A549 (cell line): ENCODE data around the gene TNFAIP8. TPM values are rescaled to one million over a fixed set of nuclear protein-coding genes. Genes with fewer than 3 reads are reported as not detected.
A peak's percentile ranks its signal among the peaks of the same experiment; 100 is the strongest.

Experiments used
- ATAC-seq, 2 experiments: fragments of 200-7000 bp in 1 of 2; fragments of >200 bp in 1 of 2; cut with Nextera tagmentation in 1 of 2; cut with Tn5 transposase in 1 of 2; 3 replicates each; pipeline versions ENCODE4 v1.8.0 to v1.9.1; 2018 to 2020; ENCODE audit warnings: mild to moderate bottlenecking in 1 of 2, moderate library complexity in 1 of 2
- CTCF ChIA-PET: fragments of 300-600 bp; sonication (Branson Sonifier 250); formaldehyde crosslinking; extraction: SDS; loops from one replicate; lab custom pipeline; 2021; ENCODE audit warnings: antibody characterized with exemption, inconsistent platforms; lab: Yijun Ruan, JAX
- POLR2A ChIA-PET: fragments of 350-600 bp; formaldehyde crosslinking; extraction: SDS; loops from one replicate; lab custom pipeline; 2021; ENCODE audit warnings: antibody characterized with exemption, inconsistent platforms; lab: Yijun Ruan, JAX
- DNase-seq, 2 experiments: peaks; one replicate each; pipeline versions ENCODE4 v3.0.0 to v3.0.0-alpha.2; 2011 to 2016; ENCODE audit warnings: low read depth in 1 of 2, low spot score in 1 of 2
- FAIRE-seq: peaks from 2 replicates; lab custom pipeline; 2011; peaks lifted over from hg19 to GRCh38; lab: Jason Lieb, UNC
- H3K27ac ChIP-seq, 2 experiments: fragments of >200 bp; sonication (Bioruptor Twin); formaldehyde crosslinking; 3 replicates each; pipeline ENCODE4 v1.5.1; 2016 to 2017
- H3K4me1 ChIP-seq: fragments of >200 bp; sonication (Bioruptor Twin); formaldehyde crosslinking; 3 replicates; pipeline ENCODE4 v1.6.1; 2016
- H3K4me2 ChIP-seq: fragments of >200 bp; sonication (Bioruptor Twin); formaldehyde crosslinking; 3 replicates; pipeline ENCODE4 v1.6.1; 2016
- H3K4me3 ChIP-seq: fragments of >200 bp; sonication (Bioruptor Twin); formaldehyde crosslinking; 3 replicates; pipeline ENCODE4 v1.5.1; 2016
- H3K9me3 ChIP-seq: fragments of >200 bp; sonication (Bioruptor Twin); formaldehyde crosslinking; 3 replicates; pipeline ENCODE4 v1.6.1; 2016
- CBX2 ChIP-seq: fragments of 200-600 bp; sonication (generic); IDR thresholded peaks from 2 replicates; pipeline ENCODE4 v1.6.1; 2016; ENCODE audit warnings: low read depth, mild to moderate bottlenecking, borderline replicate concordance
- CBX8 ChIP-seq: fragments of 200-600 bp; sonication (generic); IDR thresholded peaks from 2 replicates; pipeline ENCODE4 v1.6.1; 2016
- CHD4 ChIP-seq: fragments of 200-600 bp; sonication (generic); IDR thresholded peaks from 2 replicates; pipeline ENCODE4 v1.6.1; 2016; ENCODE audit warnings: antibody characterized with exemption, mild to moderate bottlenecking, borderline replicate concordance
- EHF ChIP-seq: fragments of 250-450 bp; sonication (Bioruptor Pico); IDR thresholded peaks from 2 replicates; pipeline ENCODE4 v1.5.0; 2020; ENCODE audit warnings: mild to moderate bottlenecking
- EHMT2 ChIP-seq: fragments of 200-600 bp; sonication (generic); IDR thresholded peaks from 2 replicates; pipeline ENCODE4 v1.6.1; 2016; ENCODE audit warnings: antibody characterized with exemption, low read depth, mild to moderate bottlenecking, moderate library complexity
- FOSB ChIP-seq: fragments of 250-450 bp; sonication (Bioruptor Pico); IDR thresholded peaks from 2 replicates; pipeline ENCODE4 v1.5.0; 2020; ENCODE audit warnings: mild to moderate bottlenecking, moderate library complexity
- FOXS1 ChIP-seq: fragments of 250-450 bp; sonication (Bioruptor Pico); IDR thresholded peaks from 2 replicates; pipeline ENCODE4 v1.5.0; 2020; ENCODE audit warnings: mild to moderate bottlenecking, moderate library complexity
- HDAC2 ChIP-seq: fragments of 200-600 bp; sonication (generic); IDR thresholded peaks from 2 replicates; pipeline ENCODE4 v1.6.1; 2016
- HEYL ChIP-seq: fragments of 250-450 bp; sonication (Bioruptor Pico); IDR thresholded peaks from 2 replicates; pipeline ENCODE4 v1.8.0; 2021; ENCODE audit warnings: mild to moderate bottlenecking, moderate library complexity
- HOXB13 ChIP-seq: fragments of 250-450 bp; sonication (Bioruptor Pico); IDR thresholded peaks from 2 replicates; pipeline ENCODE4 v1.5.0; 2020; ENCODE audit warnings: low read depth, mild to moderate bottlenecking, moderate library complexity
- KDM1A ChIP-seq: fragments of 200-600 bp; sonication (generic); IDR thresholded peaks from 2 replicates; pipeline ENCODE4 v1.6.1; 2016; ENCODE audit warnings: low read depth, mild to moderate bottlenecking
- KDM5A ChIP-seq: fragments of 200-600 bp; sonication (generic); IDR thresholded peaks from 2 replicates; pipeline ENCODE4 v1.6.1; 2016; ENCODE audit warnings: antibody characterized with exemption, mild to moderate bottlenecking
- MAFK ChIP-seq: fragments of 450-650 bp; IDR thresholded peaks from 2 replicates; pipeline ENCODE4 v1.6.1; 2014; ENCODE audit not compliant: partially characterized antibody
- NFE2L2 ChIP-seq: fragments of 150-350 bp; conservative IDR thresholded peaks from 2 replicates; pipeline ENCODE4 v1.6.1; 2014; ENCODE audit warnings: low read length
- PHF8 ChIP-seq: fragments of 200-600 bp; sonication (generic); IDR thresholded peaks from 2 replicates; pipeline ENCODE4 v1.6.1; 2016; ENCODE audit warnings: low read depth, mild to moderate bottlenecking, antibody characterized with exemption, moderate library complexity, borderline replicate concordance
- POLR2AphosphoS2 ChIP-seq: conservative IDR thresholded peaks from 2 replicates; pipeline ENCODE4 v1.6.1; 2012; ENCODE audit warnings: low read length, improper control_type of control experiment, inconsistent platforms
- RAD21 ChIP-seq, 2 experiments: fragments of >200 bp in 1 of 2; sonication (Bioruptor Twin) in 1 of 2; formaldehyde crosslinking in 1 of 2; IDR thresholded peaks in 1 of 2; conservative IDR thresholded peaks in 1 of 2; 2 replicates in 1 of 2; 3 replicates in 1 of 2; pipeline ENCODE4 v1.6.1; 2012 to 2018; ENCODE audit warnings: inconsistent platforms in 1 of 2
- RARB ChIP-seq: fragments of 250-450 bp; sonication (Bioruptor Pico); IDR thresholded peaks from 2 replicates; pipeline ENCODE4 v1.8.0; 2021; ENCODE audit warnings: mild to moderate bottlenecking, moderate library complexity
- RNF2 ChIP-seq: fragments of 200-600 bp; sonication (generic); IDR thresholded peaks from 2 replicates; pipeline ENCODE4 v1.6.1; 2016; ENCODE audit warnings: low read depth, mild to moderate bottlenecking, antibody characterized with exemption, moderate library complexity, borderline replicate concordance
- SMC3 ChIP-seq: fragments of >200 bp; sonication (Bioruptor Twin); formaldehyde crosslinking; IDR thresholded peaks from 3 replicates; pipeline ENCODE4 v1.6.1; 2018; ENCODE audit warnings: inconsistent platforms
- TFCP2L1 ChIP-seq: fragments of 250-450 bp; sonication (Bioruptor Pico); IDR thresholded peaks from 2 replicates; pipeline ENCODE4 v1.5.0; 2021; ENCODE audit warnings: mild to moderate bottlenecking
- TP53 ChIP-seq: fragments of 250-450 bp; sonication (Bioruptor Pico); IDR thresholded peaks from 2 replicates; pipeline ENCODE4 v1.5.0; 2021; ENCODE audit warnings: mild to moderate bottlenecking, moderate library complexity
- ZFP36 ChIP-seq: fragments of 450-650 bp; IDR thresholded peaks from 2 replicates; pipeline ENCODE4 v1.6.1; 2014; ENCODE audit warnings: borderline replicate concordance; ENCODE audit not compliant: partially characterized antibody
- ZNF302 ChIP-seq: fragments of 250-450 bp; sonication (Bioruptor Pico); IDR thresholded peaks from 2 replicates; pipeline ENCODE4 v1.9.0; 2021; ENCODE audit warnings: inconsistent platforms, mild to moderate bottlenecking, moderate library complexity
- WGBS: methylation state at CpG from one replicate; pipeline ENCODE4 v1.1.6; 2017; ENCODE audit errors: missing lambda C conversion rate; 5-methylcytosine and 5-hydroxymethylcytosine counted together
- polyA plus RNA-seq, 4 experiments: library from polyadenylated mRNA; depleted of rRNA in 3 of 4; stranded (reverse); fragments of >200 nt; fragmentation: RNase III in 1 of 4; extraction: RNeasy Plus Mini Kit Qiagen cat#74134 plus additional on column Dnase treatment in 1 of 4; gene quantifications; 2 replicates in 3 of 4; 3 replicates in 1 of 4; pipeline ENCODE4 v1.2.3, GENCODE V29; 2011 to 2017
- TF ChIP-seq, protein P1 (sequence below): fragments of >200 bp; sonication (Bioruptor Twin); formaldehyde crosslinking; IDR thresholded peaks from 2 replicates; pipeline ENCODE4 v1.6.1; 2016
- TF ChIP-seq, protein P2 (sequence below): fragments of 450-650 bp; IDR thresholded peaks from 2 replicates; pipeline ENCODE4 v1.6.1; 2014; ENCODE audit warnings: antibody characterized with exemption
- TF ChIP-seq, protein P3 (sequence below): fragments of >200 bp; sonication (Bioruptor Twin); formaldehyde crosslinking; IDR thresholded peaks from 3 replicates; pipeline ENCODE4 v1.5.1; 2016

The TNFAIP8 gene
- polyA plus RNA-seq, 2 of the 4 experiments (the other 2 are of a cell fraction), result 34.9 to 35.7 TPM

- no peak overlapping the region for H3K4me2 ChIP-seq
- peak overlapping the region in 1 of 2 experiments; percentile 50; a peak in 2 of 6 replicates for H3K27ac ChIP-seq
- TF ChIP-seq EHMT2, result no peak
- TF ChIP-seq, protein P1, sequence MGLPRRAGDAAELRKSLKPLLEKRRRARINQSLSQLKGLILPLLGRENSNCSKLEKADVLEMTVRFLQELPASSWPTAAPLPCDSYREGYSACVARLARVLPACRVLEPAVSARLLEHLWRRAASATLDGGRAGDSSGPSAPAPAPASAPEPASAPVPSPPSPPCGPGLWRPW, result no peak
- TF ChIP-seq, all 56 proteins: peak for 0
- H3K4me3 ChIP-seq, result no peak overlapping the region
- WGBS, result 84% methylated on average over 1 of the region's 1 CpG
- peaks cover 40% of the 10 kb centered on the region for H3K4me1 ChIP-seq
- FAIRE-seq, result no peak
- no peaks in the 10 kb centered on the region for H3K9me3 ChIP-seq
- ATAC-seq, result no peak
- ChIA-PET CTCF (interaction anchor here (0.8 to 4.7 kb wide), 4 partner anchors 9 to 99 kb away, joined by 3 to 28 read pairs (median 6); no protein-coding TSS in a partner anchor), POLR2A (no interaction called here)
- DNase-seq, result no peak
These were observed 42.6 kb upstream of the TNFAIP8 start for GRCh38 chr5:119313197-119313596.

- peak overlapping the region in 1 of 2 experiments; percentile 20; a peak in 2 of 6 replicates for H3K27ac ChIP-seq
- DNase-seq (no peak), FAIRE-seq (no peak), ATAC-seq (peak in 1 of 2 experiments; percentile 13; a peak in 1 of 6 replicates)
- no peak overlapping the region for H3K4me3 ChIP-seq
- H3K9me3 ChIP-seq, result no peaks in the 10 kb centered on the region
- TF ChIP-seq CBX2 (no peak), CBX8 (no peak), HDAC2 (no peak), RARB (CRISPR knock-in tag) (no peak), RAD21 (conservative IDR thresholded peaks at IDR 0.05 in 1 of 2, IDR thresholded peaks at IDR 0.05 in 1 of 2) (no peak), MAFK (no peak), ZNF302 (no peak), EHF (CRISPR knock-in tag) (no peak), NFE2L2 (no peak), HEYL (no peak), HOXB13 (no peak), TFCP2L1 (CRISPR knock-in tag) (no peak), TP53 (no peak), RNF2 (no peak), KDM1A (no peak)
- TF ChIP-seq, protein P2, sequence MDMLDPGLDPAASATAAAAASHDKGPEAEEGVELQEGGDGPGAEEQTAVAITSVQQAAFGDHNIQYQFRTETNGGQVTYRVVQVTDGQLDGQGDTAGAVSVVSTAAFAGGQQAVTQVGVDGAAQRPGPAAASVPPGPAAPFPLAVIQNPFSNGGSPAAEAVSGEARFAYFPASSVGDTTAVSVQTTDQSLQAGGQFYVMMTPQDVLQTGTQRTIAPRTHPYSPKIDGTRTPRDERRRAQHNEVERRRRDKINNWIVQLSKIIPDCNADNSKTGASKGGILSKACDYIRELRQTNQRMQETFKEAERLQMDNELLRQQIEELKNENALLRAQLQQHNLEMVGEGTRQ, result no peak
- no peak overlapping the region for H3K4me2 ChIP-seq
- peaks cover 33% of the 10 kb centered on the region for H3K4me1 ChIP-seq
- ChIA-PET POLR2A (no interaction called here), CTCF (interaction anchor here (0.8 to 4.7 kb wide), 5 partner anchors 10 to 99 kb away, joined by 3 to 28 read pairs (median 8); no protein-coding TSS in a partner anchor)
- 67% methylated on average over 5 of the region's 5 CpGs for WGBS
These were observed 41.9 kb upstream of the TNFAIP8 start for GRCh38 chr5:119313658-119314605.

DNA sequence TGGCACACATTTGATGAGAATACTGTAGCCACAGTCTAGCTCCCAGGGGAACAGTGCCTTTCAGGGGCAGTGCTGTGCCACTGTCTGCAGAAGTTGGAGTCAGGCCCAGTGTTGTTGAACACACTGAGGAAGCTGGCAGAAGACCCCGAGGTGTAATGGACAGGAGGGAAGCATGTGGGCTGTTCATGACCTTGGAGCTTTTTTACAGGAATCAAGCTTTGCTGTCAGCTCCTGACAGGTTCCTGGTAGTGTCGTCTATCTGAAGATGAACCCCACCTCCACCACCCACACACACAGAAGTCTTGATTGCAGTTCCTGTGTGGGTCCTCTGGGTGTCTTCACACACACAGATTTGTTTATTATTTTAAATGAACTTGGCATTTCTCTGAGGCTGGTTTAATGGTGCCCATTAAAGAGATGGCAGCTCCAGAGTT, 40.3 kb upstream of the TNFAIP8 start:
- DNase-seq, result peak; percentile 67 to 70
- no peak for FAIRE-seq
- peak; percentile 91 to 94 for ATAC-seq
- peak overlapping the region; percentile 33; the same call in 2 of the 3 replicates for H3K4me2 ChIP-seq
- no peaks in the 10 kb centered on the region for H3K9me3 ChIP-seq
- CTCF ChIA-PET, result interaction anchor here (0.6 to 4.7 kb wide), 16 partner anchors 8 to 327 kb away, joined by 3 to 28 read pairs (median 5); partner anchors contain the start of genes DMXL1 and DTWD2
- peak overlapping the region; percentile 32 to 77; a peak in 4 of 6 replicates for H3K27ac ChIP-seq
- WGBS, result 12% methylated on average over 2 of the region's 2 CpGs
- peaks cover 32% of the 10 kb centered on the region for H3K4me1 ChIP-seq
- H3K4me3 ChIP-seq, result no peak overlapping the region
- POLR2A ChIA-PET, result no interaction called here
- TF ChIP-seq, protein P3, sequence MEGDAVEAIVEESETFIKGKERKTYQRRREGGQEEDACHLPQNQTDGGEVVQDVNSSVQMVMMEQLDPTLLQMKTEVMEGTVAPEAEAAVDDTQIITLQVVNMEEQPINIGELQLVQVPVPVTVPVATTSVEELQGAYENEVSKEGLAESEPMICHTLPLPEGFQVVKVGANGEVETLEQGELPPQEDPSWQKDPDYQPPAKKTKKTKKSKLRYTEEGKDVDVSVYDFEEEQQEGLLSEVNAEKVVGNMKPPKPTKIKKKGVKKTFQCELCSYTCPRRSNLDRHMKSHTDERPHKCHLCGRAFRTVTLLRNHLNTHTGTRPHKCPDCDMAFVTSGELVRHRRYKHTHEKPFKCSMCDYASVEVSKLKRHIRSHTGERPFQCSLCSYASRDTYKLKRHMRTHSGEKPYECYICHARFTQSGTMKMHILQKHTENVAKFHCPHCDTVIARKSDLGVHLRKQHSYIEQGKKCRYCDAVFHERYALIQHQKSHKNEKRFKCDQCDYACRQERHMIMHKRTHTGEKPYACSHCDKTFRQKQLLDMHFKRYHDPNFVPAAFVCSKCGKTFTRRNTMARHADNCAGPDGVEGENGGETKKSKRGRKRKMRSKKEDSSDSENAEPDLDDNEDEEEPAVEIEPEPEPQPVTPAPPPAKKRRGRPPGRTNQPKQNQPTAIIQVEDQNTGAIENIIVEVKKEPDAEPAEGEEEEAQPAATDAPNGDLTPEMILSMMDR, result peak; percentile 28; the same call in 2 of the 3 replicates
- TF ChIP-seq POLR2AphosphoS2 (no peak), CHD4 (no peak), RAD21 (conservative IDR thresholded peaks at IDR 0.05 in 1 of 2, IDR thresholded peaks at IDR 0.05 in 1 of 2) (peak; percentile 46 to 50; a peak in 2 of 5 replicates), ZFP36 (no peak), SMC3 (peak; percentile 34; the same call in 1 of the 3 replicates), FOXS1 (no peak), EHMT2 (no peak), FOSB (no peak), PHF8 (no peak), KDM5A (no peak)
